ENCODE data around the gene PUDP.

- no peak for TF ChIP-seq CTCF (IDR thresholded peaks at IDR 0.05)
- no peak for TF ChIP-seq POLR2A (IDR thresholded peaks at IDR 0.05)
These were observed 10.6 kb upstream of the PUDP start for GRCh38 chrX:7158468-7158990.
